ENCODE data around the gene METRN.

Gene METRN

GRCh38 chr16:711084-711483 lies 3.8 kb upstream of the METRN start:
- DNase-seq, result no peak

GRCh38 chr16:711548-712320 lies 3.2 kb upstream of the METRN start:
- DNase-seq, result peak; percentile 82

- DNase-seq, result peak; percentile 55
Observed at GRCh38 chr16:712740-713250, 2.1 kb upstream of the METRN start.

GRCh38 chr16:714079-714478 lies 839 bp upstream of the METRN start:
- no peak for DNase-seq

GRCh38 chr16:715477-716199 lies 720 bp downstream of the METRN start:
- DNase-seq, result no peak

- no peak for DNase-seq
Observed at GRCh38 chr16:716200-716568, 1.3 kb downstream of the METRN start.

GRCh38 chr16:716768-717325 lies 1.9 kb downstream of the METRN start:
- DNase-seq, result no peak

- DNase-seq, result no peak
Observed at GRCh38 chr16:717450-718245, 2.7 kb downstream of the METRN start.

GRCh38 chr16:718389-718788 lies 3.5 kb downstream of the METRN start:
- DNase-seq, result no peak

GRCh38 chr16:718922-719321 lies 4.0 kb downstream of the METRN start:
- DNase-seq, result no peak

GRCh38 chr16:719815-720446 lies 5.0 kb downstream of the METRN start:
- no peak for DNase-seq

- peak; percentile 35 for DNase-seq
Observed at GRCh38 chr16:720447-720989, 5.6 kb downstream of the METRN start.

- DNase-seq, result peak; percentile 74
Observed at GRCh38 chr16:720990-721764, 6.3 kb downstream of the METRN start, which contains the start of gene ANTKMT. ANTKMT (plus strand) TSS chr16:721146; CDS start chr16:721275, 129 bp downstream.

- DNase-seq, result no peak
Observed at GRCh38 chr16:721765-722540, 7.0 kb downstream of the METRN start.

GRCh38 chr16:722835-723633 lies 8.1 kb downstream of the METRN start:
- DNase-seq, result no peak

GRCh38 chr16:723695-724094 lies 8.8 kb downstream of the METRN start:
- DNase-seq, result no peak

GRCh38 chr16:724188-725040 lies 9.5 kb downstream of the METRN start:
- DNase-seq, result no peak

GRCh38 chr16:725041-725376 lies 10.1 kb downstream of the METRN start:
- DNase-seq, result no peak

All from stimulated activated CD4-positive, alpha-beta T cell treated with anti-CD3 and anti-CD28 coated beads, Interleukin-4, amount 100 ng/mL, for 1 hour (primary cell).